DLD1 (cell line): ENCODE data around the gene FXN.

ENCODE experiments used
- in situ Hi-C: cut with HindIII; loops from 2 replicates; pipeline ENCODE4 v1.10.0; 2017; ENCODE audit warnings: low sequenced_read_pairs

FXN gene

DNA sequence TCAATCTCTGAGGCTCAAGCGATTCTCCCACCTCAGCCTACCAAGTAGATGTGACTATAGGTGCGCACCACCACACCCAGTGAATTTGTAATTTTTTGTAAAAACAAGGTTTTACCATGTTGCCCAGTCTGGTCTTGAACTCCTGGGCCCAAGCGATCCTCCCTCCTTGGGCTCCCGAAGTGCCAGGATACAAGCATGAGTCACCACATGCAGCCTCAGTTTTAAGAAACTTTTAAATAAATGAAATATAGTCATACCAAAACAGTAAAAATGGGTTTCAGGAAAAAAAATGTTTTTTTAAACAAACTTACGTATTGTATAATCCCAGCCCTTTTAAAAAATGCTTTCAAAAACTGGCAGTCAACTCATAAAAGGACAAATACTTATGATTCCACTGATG lies 26.6 kb downstream of the FXN start:
- in situ Hi-C loops: no loop called here

DNA sequence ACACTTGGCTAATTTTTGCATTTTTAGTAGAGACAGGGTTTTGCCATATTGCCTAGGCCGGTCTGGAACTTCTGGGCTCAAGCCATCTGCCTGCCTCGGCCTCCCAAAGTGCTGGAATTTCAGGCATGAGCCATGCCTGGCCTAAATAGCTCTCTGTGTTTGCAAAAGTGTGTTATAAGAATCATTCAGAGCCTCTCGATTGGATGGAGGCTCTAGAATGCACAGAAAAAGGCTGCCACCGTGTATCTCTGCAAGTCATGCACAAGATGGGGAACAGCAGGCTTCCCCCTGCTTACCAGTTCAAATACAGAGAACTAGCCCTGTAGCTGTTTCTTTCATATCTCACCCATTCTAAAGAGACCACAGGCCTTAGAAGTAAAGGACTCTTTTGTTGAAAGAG lies 28.3 kb downstream of the FXN start:
- in situ Hi-C loops: no loop called here

DNA sequence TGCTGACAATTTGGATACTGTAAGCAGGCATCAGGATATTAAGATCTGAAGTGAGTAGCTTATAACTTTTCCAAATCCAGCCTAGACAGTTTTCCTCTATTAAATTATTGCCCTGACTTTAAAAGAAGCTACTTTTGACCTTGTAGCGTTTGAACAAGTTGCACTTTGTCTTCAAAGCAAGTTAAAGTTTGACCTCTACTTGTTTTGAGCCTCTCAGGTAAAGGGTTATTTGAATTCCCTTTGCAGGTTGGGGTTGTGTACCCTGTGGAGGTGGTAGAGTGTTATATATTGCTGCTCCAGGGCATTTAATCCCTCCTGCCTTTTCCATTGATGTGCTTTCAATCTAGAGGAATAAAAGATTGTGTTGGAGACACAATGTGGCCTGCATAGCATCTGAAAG lies 30.1 kb downstream of the FXN start:
- in situ Hi-C loops: no loop called here

DNA sequence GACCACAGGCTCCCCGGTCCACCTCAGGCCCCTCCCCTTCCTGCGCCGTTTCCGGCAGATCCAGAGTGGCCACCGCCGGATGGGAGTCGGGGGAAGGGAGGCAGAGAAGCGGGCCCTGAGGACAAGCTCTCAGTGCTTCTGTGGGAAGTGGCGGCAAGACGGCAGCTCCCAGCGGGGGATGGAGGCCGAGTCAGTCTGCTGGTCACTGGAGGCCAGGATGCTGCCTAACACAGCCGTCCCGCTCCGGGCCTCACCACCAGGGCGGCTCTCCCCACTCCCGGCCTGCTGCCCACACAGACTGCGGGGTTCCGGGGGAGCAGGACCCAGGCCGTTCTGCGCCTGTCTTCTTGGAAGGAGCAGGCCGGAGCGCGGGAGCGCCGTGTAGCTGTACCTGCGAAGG lies 31.4 kb downstream of the FXN start:
- in situ Hi-C loops: no loop called here

DNA sequence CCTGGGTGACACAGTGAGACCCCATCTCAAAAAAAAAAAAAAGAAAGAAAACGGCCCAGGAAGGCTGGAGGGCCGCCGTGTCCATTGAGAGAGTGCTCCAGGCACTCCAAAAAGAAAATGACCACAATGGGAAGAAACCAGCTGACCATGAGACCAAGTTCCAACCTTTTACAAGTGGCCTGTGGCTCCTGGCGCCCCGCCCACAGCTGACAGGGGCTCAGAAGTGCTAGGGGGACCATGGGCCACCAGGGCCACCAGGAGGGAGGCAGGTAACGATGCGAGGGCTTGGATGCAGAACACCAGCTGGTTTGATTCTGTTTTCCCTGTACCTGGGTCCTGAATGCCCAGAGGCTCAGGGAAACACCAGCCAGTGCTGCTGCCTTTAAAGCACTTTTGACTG lies 34.6 kb downstream of the FXN start:
- in situ Hi-C loops: no loop called here

DNA sequence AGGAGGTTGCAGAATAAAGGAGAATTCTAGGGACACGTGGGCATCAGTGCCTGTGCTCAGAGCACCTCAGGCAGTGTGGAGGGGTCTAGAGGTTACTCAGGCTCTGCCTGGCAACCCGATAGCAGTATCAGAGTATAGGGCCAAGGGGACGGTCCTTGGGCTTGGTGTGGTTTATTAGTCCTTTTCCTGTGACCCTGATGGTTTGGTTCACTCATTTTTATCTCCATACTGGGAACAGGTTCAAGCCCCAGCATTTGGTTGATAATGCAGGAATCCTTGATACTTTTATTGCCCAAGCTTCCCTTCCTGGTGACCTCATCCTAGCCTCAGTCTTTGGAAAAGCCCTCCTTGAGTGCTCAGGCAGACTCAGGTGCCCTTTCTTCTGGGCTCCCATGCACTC lies 35.5 kb downstream of the FXN start:
- in situ Hi-C loops: no loop called here

DNA sequence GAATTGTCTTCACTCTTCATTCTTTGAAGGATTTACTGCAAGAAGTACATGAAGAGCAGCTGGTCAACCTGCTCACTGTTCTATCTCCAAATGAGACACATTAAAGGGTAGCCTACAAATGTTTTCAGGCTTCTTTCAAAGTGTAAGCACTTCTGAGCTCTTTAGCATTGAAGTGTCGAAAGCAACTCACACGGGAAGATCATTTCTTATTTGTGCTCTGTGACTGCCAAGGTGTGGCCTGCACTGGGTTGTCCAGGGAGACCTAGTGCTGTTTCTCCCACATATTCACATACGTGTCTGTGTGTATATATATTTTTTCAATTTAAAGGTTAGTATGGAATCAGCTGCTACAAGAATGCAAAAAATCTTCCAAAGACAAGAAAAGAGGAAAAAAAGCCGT lies 37.6 kb downstream of the FXN start:
- in situ Hi-C loops: no loop called here

DNA sequence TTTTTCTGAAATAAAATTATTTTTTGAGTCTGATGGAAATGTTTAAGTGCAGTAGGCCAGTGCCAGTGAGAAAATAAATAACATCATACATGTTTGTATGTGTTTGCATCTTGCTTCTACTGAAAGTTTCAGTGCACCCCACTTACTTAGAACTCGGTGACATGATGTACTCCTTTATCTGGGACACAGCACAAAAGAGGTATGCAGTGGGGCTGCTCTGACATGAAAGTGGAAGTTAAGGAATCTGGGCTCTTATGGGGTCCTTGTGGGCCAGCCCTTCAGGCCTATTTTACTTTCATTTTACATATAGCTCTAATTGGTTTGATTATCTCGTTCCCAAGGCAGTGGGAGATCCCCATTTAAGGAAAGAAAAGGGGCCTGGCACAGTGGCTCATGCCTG lies 39.2 kb downstream of the FXN start:
- in situ Hi-C loops: no loop called here

DNA sequence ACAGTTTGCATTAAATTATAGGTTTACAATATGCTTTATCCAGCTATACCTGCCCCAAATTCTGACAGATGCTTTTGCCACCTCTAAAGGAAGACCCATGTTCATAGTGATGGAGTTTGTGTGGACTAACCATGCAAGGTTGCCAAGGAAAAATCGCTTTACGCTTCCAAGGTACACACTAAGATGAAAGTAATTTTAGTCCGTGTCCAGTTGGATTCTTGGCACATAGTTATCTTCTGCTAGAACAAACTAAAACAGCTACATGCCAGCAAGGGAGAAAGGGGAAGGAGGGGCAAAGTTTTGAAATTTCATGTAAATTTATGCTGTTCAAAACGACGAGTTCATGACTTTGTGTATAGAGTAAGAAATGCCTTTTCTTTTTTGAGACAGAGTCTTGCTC lies 41.0 kb downstream of the FXN start:
- in situ Hi-C loops: no loop called here

DNA sequence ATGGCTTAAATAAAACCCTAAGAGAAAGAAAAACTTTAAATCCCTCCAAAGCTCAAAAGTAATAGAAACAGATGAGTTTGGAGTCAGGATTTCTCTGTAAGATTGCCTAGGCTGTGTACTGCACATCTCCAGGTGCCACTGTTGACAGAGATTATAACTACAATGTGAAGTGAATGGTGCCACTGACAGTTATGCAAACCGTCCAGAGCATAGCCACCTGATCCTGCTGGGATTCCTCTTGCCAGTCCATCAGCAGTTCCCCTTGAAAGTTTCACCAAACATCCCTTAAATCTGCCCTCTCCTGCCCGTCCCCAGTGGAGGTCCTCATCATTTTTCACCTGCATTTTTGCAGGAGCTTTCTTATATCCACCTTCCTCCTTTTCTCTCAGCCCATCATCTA lies 42.5 kb downstream of the FXN start:
- in situ Hi-C loops: no loop called here

DNA sequence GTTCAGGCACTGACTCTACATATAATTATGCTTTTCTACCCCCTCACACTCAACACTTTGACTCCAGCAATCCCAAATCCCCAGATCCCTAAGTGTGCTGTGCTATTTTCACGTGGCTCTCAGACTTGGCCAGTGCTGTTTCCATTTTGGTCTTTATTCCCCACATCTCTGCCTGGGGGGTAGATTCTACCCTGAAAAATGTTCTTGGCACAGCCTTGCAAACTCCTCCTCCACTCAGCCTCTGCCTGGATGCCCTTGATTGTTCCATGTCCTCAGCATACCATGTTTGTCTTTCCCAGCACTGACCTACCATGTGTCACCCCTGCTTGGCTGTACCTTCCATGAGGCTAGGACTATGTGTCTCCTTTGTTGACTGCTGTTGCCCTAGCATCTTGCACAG lies 43.0 kb downstream of the FXN start:
- in situ Hi-C loops: no loop called here

DNA sequence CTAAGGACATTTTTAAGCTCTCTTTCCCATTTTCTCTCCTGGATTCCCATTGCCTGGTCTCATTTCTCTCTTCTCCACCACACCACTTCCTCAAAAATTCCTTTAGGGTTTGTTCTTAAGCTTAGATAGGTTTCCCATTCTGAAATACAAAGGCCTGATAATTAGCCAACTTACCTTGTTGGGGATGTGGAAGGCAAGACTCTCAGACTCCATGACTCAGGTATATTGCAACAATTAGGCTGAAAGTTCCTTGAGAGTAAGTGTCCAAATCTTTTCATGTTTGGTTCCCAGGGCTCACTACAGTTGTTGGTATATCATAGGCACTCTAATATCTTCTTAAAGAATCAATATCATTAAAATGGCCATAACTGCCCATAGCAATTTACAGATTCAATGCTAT lies 43.6 kb downstream of the FXN start:
- in situ Hi-C loops: no loop called here

DNA sequence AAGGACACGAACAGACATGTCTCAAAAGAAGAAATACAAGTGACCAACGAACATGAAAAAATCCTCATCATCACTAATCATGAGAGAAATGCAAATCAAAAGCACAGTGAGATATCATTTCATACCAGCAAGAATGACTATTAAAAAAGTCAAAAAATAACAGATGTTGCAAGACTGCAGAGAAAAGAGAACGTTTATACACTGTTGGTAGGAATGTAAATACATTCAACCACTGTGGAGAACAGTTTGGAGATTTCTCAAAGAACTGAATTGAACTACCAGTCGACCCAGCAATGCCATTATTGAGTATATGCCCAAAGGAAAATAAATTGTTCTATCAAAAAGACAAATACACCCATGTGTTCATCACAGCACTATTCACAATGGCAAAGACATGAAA lies 45.7 kb downstream of the FXN start:
- in situ Hi-C loops: loop anchor here (10.0 kb wide), 1 partner anchor 74 kb away; no protein-coding TSS in a partner anchor

DNA sequence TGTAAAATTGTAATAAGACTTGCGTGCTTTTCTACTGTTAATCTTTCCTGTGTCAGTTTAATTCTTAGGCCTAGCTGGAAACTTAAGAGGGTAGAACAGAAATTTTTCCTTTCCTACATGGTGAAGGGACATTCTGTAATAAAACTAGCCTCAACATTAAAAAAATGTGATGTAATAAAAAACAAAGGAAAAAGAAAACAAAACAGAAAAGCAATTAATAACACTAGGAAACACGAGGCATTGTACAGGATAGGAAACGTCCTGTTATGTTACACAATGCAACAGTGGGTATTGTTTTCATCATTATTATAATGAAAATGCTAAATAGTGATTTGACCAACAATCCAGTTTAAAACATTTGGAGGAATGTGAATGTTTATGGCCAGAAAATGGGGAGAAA lies 47.8 kb downstream of the FXN start:
- in situ Hi-C loops: loop anchor here (10.0 kb wide), 1 partner anchor 71 kb away; no protein-coding TSS in a partner anchor

DNA sequence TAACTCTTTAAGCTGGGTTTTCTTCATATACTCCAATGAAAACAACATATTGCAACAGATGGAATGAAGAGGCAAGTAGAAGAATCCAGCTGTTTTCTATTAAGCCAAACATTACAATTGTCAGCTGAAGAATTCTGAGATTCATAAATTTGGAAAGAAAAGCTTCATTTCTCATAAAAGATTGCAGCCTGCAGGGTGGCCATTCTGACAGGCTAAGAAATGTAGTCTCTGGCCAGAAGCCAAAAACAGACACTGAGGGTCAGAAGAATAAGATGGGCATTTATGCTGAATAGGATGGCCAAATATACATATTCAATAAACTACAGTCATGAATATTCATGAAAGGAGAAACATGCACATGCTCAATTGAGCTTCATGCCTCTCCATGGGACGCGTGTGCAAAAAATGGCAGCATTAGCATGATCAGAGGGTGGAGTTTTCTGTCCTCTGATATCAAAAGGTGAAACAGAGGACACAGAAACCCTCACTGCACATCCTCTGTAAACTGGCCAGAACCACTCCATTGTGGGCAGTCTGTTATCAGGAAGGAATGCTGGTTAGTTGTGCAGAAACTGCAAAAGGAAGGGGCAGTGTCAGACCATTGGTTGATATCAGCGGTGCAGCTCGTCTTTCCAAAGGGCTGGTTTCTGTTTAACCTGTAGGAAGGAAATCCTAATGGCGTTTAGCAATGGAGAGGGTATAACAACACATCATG lies 50.2 kb downstream of the FXN start:
- in situ Hi-C loops: loop anchor here (5.0 to 10.0 kb wide), 2 partner anchors 69 to 92 kb away; no protein-coding TSS in a partner anchor

DNA sequence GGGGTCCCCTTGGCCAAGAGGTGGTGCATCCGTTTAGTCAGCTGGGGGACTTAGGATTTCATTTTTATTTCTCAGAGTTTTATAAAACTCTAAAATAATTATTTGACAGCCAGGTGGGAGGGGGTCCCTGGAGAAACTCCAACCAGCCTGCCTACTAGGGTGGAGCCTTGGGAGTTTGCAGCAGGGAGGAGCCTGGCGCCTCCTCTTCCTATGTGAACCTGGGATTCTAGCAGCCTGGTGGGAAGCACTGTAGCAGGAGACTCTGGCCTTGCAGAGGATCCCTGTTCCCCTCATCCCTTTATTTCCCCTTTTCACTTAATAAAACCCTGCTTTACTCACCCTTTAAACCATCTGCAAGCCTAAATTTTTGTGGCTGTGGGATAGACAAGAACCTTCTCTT lies 50.8 kb downstream of the FXN start:
- in situ Hi-C loops: loop anchor here (5.0 to 10.0 kb wide), 2 partner anchors 68 to 91 kb away; no protein-coding TSS in a partner anchor

DNA sequence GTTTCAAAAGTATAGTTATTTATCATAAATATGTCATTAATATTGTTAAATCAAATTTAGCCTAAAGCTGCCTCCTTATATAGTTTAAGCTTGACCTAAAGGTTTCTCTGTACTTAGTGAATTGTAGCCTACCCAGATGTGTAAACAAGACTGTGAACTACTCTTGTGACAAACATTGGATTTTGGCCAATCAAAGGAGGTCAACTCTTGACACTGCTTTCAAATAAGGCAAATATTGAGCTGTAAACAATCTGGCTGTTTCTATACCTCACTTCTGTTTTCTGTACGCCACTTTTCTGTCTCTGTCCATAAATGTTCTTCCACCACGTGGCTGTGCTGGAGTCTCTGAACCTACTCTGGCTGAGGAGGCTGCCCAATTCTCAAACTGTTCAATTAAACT lies 51.2 kb downstream of the FXN start:
- in situ Hi-C loops: loop anchor here (5.0 to 10.0 kb wide), 2 partner anchors 68 to 91 kb away; no protein-coding TSS in a partner anchor

DNA sequence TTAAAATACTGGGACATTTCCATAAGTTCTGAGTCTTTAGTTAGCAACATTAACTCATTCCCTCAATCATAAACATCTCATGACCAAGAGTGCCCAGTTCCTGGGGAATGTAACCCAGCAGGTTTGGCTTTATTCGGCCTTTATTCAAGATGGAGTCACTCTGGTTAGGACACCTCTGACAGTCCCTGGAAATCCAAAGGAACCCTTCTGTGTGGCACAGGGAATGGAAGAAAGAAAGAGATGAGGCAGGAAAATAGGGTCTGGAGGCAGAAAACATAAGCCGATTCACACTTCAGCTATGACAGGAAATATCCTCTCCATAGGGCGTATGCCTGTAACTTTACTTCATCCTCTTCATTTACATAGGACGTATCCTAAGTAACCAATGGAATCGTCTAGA lies 53.5 kb downstream of the FXN start:
- in situ Hi-C loops: loop anchor here (5.0 to 10.0 kb wide), 2 partner anchors 66 to 88 kb away; no protein-coding TSS in a partner anchor

DNA sequence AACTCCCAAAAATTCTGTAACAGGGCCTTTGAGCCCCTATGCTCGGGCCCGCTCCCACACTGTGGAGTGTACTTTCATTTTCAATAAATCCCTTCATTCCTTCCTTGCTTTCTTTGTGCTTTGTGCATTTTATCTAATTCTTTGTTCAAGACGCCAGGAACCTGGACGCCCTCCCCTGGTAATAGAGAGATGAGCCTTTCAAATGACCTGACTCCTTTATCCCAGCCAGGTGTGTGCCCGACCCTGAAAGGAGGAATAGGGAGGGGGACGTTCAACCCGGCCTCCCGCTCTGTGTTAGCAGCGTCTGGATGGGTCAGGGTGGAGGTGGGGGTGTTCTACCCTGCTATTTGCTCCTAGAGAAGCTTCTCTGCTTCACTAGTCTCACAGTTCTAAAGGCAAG lies 53.9 kb downstream of the FXN start:
- in situ Hi-C loops: loop anchor here (5.0 to 10.0 kb wide), 2 partner anchors 65 to 88 kb away; no protein-coding TSS in a partner anchor

DNA sequence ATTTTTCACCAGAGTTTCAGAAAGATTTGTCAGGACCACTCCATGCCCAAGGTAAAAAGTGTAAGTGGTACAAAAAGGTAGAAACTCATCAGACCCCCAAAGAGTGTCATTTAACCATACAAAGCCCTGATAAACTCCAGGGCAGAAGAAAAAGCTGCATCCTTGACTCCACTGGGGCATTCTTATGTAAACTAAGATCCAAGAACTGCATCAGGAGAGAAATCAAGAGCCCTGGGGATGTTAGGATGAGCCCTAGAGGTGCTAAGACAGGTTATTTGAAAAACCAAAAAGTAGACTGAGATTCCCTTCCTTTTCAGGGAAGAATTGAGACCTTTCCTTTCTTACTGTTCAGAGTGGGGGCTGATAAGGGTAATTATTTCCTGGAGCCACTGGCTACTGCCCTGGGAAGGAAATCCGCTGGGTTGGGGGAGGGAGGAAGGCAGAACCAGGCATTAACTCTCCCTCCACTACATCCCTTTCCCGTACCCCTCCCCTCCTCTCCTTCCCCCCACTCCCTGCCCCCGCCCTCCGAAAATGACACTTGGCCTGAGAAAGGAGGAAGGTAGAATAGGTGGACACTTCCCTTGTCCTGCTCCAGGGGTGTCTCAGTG lies 54.7 kb downstream of the FXN start:
- in situ Hi-C loops: no loop called here

DNA sequence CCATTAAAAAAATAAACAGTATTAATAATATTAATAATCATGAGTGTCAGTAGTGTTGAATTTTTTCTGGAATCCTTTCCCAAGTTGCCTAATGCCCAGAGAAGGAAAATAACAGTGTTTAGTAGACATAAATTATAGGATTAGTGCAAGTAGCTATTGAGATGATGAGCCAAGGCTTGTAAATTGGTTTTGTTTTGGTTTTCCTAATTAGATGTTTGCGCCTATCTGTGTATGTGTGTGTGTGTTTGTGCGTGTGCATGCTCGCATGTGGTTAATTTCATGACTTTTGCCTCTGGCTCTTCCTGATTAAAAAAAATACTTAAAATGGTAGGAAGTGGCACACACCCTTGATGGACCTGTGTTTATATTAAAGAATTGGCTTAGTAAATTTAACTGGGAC lies 55.4 kb downstream of the FXN start:
- in situ Hi-C loops: no loop called here

DNA sequence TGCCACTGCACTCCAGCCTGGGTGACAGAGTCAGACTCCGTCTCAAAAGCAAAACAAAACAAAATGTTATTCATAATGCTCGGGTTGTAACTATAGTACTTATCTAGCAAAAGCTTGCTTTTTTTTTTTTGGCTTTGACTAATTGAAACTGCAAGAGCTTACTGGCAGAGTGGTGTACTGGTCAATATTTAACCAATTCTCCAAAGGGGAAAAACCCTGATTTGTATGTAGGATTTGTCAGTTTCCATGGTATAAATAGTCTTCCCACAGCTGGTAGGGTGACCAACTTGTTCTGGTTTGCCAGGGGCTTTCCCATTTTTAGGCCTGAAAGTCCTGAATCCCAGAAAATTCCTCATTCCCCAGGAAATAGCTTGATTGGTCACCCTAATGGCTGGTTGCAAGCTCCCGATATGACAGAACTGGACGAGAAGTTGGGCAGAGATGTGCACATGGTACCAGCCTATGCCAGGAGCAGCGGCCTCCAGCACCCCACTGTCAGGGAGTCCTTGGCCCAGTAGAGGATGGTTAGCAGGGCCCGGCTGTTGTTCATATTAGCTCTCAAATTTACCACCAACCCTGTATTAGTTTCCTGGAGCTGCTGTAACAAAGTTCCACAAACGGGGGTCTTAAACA lies 58.0 kb downstream of the FXN start:
- in situ Hi-C loops: no loop called here
